Activated T-cell treated with anti-CD3 and anti-CD28 coated beads, Interleukin-2, amount 50 U/mL, for 72 hours (primary cell): Measurements from ENCODE around the gene NPAS1. TPM values are rescaled to one million over a fixed set of nuclear protein-coding genes. Genes with fewer than 3 reads are reported as not detected.
A peak's percentile ranks its signal among the peaks of the same experiment; 100 is the strongest.

Experiments
- ATAC-seq, 2 donors: fragments of 150-1000 bp; cut with Tn5 transposase; replicated peaks in 1 of 2; 2 replicates each; pipeline ENCODE4 v1.10.0; 2021; ENCODE audit warnings: moderate library complexity in 2 of 2, mild to moderate bottlenecking in 1 of 2
- DNase-seq, 2 donors: peaks; one replicate each; pipeline ENCODE4 v3.0.0; 2021 to 2022; ENCODE audit warnings: mixed read lengths in 1 of 2
- H3K27ac Mint-ChIP-seq: one replicate; pipeline ENCODE4 v1.8.0; 2022; ENCODE audit warnings: mild to moderate bottlenecking, moderate library complexity, mixed read lengths
- H3K27me3 Mint-ChIP-seq: one replicate; pipeline ENCODE4 v1.8.0; 2022; ENCODE audit warnings: low read depth, mixed read lengths
- H3K36me3 Mint-ChIP-seq, 2 donors: one replicate each; pipeline ENCODE4 v1.8.0; 2022; ENCODE audit warnings: mixed read lengths in 2 of 2, mild to moderate bottlenecking in 1 of 2; ENCODE audit not compliant: insufficient read depth in 2 of 2
- H3K4me1 Mint-ChIP-seq: one replicate; pipeline ENCODE4 v1.8.0; 2022; ENCODE audit warnings: low read depth, mixed read lengths
- H3K4me3 Mint-ChIP-seq, 2 donors: one replicate each; pipeline ENCODE4 v1.8.0; 2022; ENCODE audit warnings: mild to moderate bottlenecking in 2 of 2, mixed read lengths in 2 of 2, moderate library complexity in 2 of 2
- H3K9me3 Mint-ChIP-seq, 2 donors: one replicate each; pipeline ENCODE4 v1.8.0; 2022; ENCODE audit warnings: mixed read lengths in 2 of 2
- total RNA-seq, 2 donors: library from RNA; stranded (reverse); gene quantifications; one replicate each; pipeline ENCODE4 v1.2.3, GENCODE V29; 2022

The NPAS1 gene
- total RNA-seq, 2 donors from 2014 or later, result 0.55 to 1.1 TPM

DNA sequence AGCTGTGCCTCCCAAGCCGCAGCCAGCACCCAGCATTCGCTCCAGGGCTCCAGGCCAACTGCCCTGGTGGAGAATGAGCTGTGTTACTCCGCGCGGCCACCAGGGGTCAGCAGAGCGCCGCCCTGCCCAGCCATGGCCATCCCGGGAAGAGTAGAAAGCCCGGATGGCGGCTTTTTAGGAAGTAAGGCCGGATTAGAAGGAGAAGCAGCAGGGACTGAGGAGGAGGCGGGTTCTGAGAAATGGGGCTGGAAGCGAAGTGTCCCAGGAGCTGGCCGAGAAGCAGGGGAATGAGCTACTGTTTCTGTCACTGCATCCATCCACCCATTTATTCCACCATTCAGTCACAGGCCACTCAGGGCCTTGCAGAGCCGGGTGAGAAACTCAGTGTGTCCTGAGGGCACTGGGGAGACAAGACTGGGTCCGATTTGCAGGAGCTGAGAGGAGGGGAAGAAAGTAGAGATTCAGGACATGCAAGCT is 6.6 kb upstream of the NPAS1 start:
- Mint-ChIP-seq H3K27ac (peak overlapping the region; percentile 54), H3K9me3 (no peaks in the 10 kb centered on the region), H3K27me3 (no peaks in the 10 kb centered on the region), H3K36me3 (no peaks in the 10 kb centered on the region), H3K4me1 (peaks cover 12% of the 10 kb centered on the region), H3K4me3 (peak overlapping the region in 1 of 2 donors; percentile 48)
- DNase-seq (peak; percentile 63 to 76), ATAC-seq (peak; percentile 74 to 81)

DNA sequence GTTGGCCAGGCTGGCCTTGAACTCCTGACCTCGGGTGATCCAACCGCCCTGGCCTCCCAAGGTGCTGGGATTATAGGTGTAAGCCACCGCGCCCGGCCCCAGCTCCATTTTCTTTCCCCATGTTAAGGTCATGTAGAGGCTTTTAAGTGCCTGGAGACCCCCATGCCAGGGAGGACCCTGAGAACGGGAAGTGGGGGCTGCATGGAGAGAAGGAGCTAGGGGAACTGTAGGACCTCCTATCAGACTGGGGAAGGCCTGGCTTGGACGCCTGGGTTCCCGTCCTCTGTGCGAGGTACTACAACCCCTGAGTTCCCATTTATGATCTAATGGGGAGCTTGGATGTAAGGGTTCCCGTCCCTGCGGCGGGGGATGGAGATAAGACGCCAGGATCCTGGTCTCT is 714 bp upstream of the NPAS1 start:
- Mint-ChIP-seq H3K27ac (no peak overlapping the region), H3K9me3 (no peaks in the 10 kb centered on the region), H3K36me3 (peaks cover 0 to 2% of the 10 kb centered on the region in 2 donors), H3K27me3 (peaks cover 35% of the 10 kb centered on the region), H3K4me3 (peak overlapping the region; percentile 31 to 57), H3K4me1 (peaks cover 6% of the 10 kb centered on the region)
- DNase-seq, result no peak
- ATAC-seq, result no peak

DNA sequence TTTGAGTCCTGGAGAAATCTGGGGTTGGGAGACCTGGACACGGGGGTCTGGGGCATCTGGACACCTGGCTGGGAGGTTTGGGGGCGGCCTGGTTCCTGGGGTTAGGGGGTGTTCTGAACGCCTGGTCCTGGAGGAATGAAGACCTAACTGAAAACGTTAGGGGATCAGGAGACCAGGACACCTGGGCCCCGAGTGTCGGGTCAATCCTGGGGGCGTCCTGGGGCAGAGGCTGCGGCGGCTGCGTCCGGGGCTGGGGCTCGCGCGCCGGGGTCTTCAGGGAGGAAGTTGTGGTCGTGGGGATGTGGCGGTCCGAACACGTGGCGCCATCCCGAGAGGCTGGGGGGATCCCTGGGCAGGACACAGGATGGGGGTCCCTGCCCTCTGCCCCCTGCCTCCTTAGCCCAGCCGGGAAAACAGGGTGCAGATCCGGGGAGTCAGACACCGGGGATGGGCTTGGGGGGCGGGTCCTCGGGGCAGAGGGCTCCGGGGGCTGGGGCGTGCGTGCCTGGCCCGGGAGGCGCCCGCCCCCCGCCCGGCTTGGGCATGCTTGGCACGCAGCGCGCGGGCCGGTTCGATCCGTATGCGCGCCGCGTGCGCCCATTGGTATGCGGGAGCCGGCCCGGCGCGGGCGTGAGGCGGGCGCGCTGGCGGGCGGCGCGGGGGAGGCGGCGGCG is 632 bp downstream of the NPAS1 start:
- peaks cover 0 to 2% of the 10 kb centered on the region in 2 donors for H3K36me3 Mint-ChIP-seq
- peaks cover 41% of the 10 kb centered on the region for H3K27me3 Mint-ChIP-seq
- H3K4me3 Mint-ChIP-seq, result peak overlapping the region; percentile 62 to 65
- ATAC-seq (peak in 1 of 2 donors; percentile 42), DNase-seq (no peak)
- H3K4me1 Mint-ChIP-seq, result peaks cover 6% of the 10 kb centered on the region
- no peak overlapping the region for H3K27ac Mint-ChIP-seq
- H3K9me3 Mint-ChIP-seq, result no peaks in the 10 kb centered on the region

DNA sequence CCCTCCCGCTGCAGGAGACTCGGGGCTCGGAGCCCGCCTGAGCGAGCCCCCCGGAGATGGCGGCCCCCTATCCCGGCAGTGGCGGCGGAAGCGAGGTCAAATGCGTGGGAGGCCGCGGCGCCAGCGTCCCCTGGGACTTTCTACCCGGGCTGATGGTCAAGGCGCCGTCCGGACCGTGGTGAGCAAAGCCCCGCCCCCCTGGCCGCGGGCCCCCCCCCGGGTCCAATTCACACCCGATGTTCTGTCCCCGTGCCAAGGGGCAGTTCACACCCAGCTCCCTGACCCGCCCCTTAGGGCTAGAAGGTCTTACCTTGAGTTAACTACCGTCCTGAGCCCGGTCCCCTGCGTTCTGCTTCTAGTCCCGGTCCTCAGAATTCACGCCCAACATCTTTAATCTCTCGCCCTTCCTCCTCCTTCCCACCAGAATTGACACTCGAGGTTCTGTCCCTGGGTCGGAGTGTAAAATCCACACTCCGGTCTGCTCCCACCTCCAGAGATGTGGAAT is 1.4 kb downstream of the NPAS1 start:
- ATAC-seq (peak in 1 of 2 donors; percentile 19), DNase-seq (no peak)
- Mint-ChIP-seq H3K27ac (no peak overlapping the region), H3K36me3 (peaks cover 0 to 2% of the 10 kb centered on the region in 2 donors), H3K4me3 (peak overlapping the region; percentile 59 to 60), H3K4me1 (peaks cover 6% of the 10 kb centered on the region), H3K9me3 (no peaks in the 10 kb centered on the region), H3K27me3 (peaks cover 48% of the 10 kb centered on the region)

DNA sequence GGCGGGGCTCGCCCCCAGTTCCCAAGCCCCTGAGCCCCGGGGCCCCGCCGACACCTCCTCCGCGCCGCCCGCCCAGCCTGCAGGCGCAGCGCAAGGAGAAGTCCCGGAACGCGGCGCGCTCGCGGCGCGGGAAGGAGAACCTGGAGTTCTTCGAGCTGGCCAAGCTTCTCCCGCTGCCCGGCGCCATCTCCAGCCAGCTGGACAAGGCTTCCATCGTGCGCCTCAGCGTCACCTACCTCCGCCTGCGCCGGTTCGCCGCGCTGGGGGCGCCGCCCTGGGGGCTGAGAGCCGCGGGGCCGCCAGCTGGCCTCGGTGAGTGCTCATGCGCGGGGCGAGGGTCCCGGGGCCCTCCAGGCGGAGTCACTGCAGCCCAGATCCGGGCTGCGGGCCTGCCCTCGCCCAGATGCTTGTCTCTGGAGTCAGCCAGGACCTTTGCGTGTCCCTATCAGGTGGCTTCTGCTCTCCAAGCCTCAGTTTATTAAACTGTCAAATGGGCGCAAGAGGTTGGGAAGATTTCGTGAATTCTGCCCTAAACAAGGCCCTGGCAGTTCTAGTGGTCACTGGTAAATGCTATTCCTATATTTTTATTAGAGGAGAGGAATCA is 2.0 kb downstream of the NPAS1 start:
- Mint-ChIP-seq H3K27ac (no peak overlapping the region), H3K9me3 (no peaks in the 10 kb centered on the region), H3K4me1 (peaks cover 6% of the 10 kb centered on the region), H3K36me3 (peaks cover 0 to 2% of the 10 kb centered on the region in 2 donors), H3K4me3 (peak overlapping the region; percentile 27 to 59), H3K27me3 (peaks cover 54% of the 10 kb centered on the region)
- ATAC-seq (no peak), DNase-seq (no peak)

DNA sequence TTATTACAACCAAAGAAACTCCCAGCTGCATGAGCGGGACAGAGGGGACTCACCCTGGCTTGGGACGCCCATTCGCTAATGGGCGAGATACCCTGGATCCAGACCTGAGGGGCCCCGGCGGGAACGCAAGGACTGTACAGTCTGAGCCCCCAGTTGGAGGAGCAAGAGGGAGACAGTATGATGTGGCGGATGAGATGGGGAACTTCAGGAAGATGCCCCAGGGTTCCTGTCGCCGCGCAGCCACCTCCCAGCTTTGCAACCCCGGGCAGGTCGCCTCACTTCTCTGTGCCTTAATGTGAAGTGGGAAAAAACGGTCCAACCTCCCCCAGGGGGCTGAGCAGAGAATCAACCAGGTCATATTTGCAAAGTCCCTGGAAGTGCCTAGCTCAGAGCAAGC is 2.5 kb downstream of the NPAS1 start:
- Mint-ChIP-seq H3K27ac (no peak overlapping the region), H3K4me1 (peaks cover 6% of the 10 kb centered on the region), H3K4me3 (peak overlapping the region in 1 of 2 donors; percentile 27), H3K36me3 (peaks cover 0 to 2% of the 10 kb centered on the region in 2 donors), H3K9me3 (no peaks in the 10 kb centered on the region), H3K27me3 (peaks cover 59% of the 10 kb centered on the region)
- DNase-seq (no peak), ATAC-seq (no peak)

DNA sequence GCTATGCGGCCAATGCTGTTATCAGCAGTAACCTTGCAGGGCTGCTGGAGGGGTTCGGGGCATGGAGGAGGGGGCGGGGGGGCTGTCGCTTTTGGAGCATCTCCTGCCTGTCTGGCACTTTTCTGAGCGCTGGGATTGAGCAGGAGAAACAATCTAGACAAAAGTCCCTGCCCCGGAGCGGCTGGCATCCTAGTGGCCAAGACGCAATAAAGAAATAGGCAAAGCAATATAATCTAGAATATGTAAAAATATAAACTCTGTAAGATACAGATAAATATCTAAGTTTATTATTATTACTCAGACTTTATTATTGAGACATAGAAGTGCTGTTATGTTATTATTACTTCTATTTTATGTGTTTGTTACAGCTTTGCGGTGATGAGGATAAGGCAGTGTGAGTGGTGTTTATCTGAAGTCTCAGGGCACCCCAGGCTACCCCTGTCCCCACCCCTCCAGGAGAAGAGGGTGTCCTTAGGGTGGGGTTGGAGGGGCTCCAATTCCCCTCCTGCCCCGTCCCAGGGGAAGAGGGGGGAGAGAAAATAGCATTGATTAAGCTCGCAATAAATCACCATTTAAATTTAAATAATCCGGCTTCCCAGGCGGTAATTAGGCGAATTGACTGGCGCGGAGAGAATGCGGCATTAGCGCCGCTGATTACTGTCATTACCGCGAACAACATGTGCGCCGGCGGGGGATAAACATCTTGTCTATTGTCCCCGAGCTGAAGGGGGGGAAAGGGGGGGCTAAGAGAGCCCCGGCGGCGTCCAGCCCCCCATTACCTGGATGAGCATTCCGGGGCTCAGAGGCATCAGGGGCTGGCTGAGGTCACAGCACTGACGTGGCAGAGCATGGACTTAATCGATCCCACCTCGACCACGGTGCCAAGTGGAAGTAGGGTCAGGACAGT is 3.2 kb downstream of the NPAS1 start:
- Mint-ChIP-seq H3K27me3 (peaks cover 64% of the 10 kb centered on the region), H3K9me3 (no peaks in the 10 kb centered on the region), H3K27ac (no peak overlapping the region), H3K4me1 (peaks cover 6% of the 10 kb centered on the region), H3K4me3 (peak overlapping the region in 1 of 2 donors; percentile 12), H3K36me3 (peaks cover 0 to 2% of the 10 kb centered on the region in 2 donors)
- DNase-seq (no peak), ATAC-seq (no peak)

DNA sequence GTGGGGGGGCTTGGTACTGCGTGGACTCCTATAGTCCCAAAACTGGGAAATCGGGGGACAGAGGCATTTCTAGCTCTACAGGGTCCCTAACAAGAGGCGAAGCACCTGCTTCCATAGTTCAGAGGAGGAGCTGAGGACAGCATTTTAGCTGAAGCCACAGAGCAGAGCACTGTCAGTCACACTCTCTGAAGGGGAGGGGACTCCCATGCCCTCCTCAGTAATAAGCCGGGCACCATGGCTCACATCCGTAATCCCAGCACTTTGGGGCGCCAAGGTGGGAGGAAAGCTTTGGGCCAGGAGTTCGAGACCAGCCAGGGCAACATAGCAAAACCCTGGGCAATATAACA is 3.8 kb downstream of the NPAS1 start:
- Mint-ChIP-seq H3K27me3 (peaks cover 67% of the 10 kb centered on the region), H3K4me3 (peak overlapping the region in 1 of 2 donors; percentile 12), H3K9me3 (no peaks in the 10 kb centered on the region), H3K4me1 (peaks cover 6% of the 10 kb centered on the region), H3K27ac (no peak overlapping the region), H3K36me3 (peaks cover 0 to 2% of the 10 kb centered on the region in 2 donors)
- no peak for DNase-seq
- no peak for ATAC-seq

DNA sequence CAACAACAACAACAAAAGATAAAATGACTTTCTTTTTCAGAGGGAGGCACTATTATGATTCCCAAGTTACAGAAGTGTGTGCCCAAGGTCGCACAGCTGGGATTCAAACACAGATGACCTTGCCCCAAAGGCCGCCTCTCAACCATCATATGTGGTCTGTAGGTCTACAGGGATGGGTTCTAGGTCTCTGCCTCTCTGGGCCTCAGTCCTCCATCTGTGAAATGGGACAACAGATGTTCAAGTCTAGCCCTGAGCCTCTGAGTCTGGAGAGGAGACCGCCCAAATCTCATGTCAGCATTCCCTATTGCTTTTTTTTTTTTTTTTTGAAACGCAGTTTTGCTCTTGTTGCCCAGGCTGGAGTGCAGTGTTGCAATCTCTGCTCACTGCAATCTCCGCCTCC is 4.9 kb downstream of the NPAS1 start:
- DNase-seq (no peak), ATAC-seq (no peak)
- no peak overlapping the region for H3K4me3 Mint-ChIP-seq
- H3K9me3 Mint-ChIP-seq, result no peaks in the 10 kb centered on the region
- H3K27ac Mint-ChIP-seq, result no peak overlapping the region
- H3K27me3 Mint-ChIP-seq, result peaks cover 60% of the 10 kb centered on the region
- peaks cover 0 to 2% of the 10 kb centered on the region in 2 donors for H3K36me3 Mint-ChIP-seq
- H3K4me1 Mint-ChIP-seq, result peaks cover 6% of the 10 kb centered on the region

DNA sequence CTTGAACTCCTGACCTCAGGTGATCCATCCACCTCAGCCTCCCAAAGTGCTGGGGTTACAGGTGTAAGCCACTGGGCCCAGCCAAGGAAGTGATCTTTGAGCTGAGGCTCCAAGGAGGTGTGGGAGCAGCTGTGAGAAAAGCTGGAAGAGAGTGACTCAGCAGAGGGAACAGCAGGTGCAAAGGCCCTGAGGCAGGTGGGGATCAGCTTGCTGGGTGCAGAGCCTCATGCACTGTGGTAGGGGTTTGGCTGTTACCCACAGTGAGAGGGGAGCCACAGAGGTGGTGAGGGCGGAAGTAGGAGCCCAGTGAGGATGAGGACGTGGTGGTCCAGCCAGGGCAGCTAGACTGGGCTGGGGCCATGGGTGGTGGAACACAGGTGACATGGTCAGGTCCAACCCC is 6.5 kb downstream of the NPAS1 start:
- peak in 1 of 2 donors; percentile 35 for ATAC-seq
- peaks cover 70% of the 10 kb centered on the region for H3K27me3 Mint-ChIP-seq
- H3K27ac Mint-ChIP-seq, result no peak overlapping the region
- peaks cover 6% of the 10 kb centered on the region for H3K4me1 Mint-ChIP-seq
- no peak for DNase-seq
- H3K9me3 Mint-ChIP-seq, result no peaks in the 10 kb centered on the region
- H3K4me3 Mint-ChIP-seq, result no peak overlapping the region
- peaks cover 0 to 1% of the 10 kb centered on the region in 2 donors for H3K36me3 Mint-ChIP-seq

DNA sequence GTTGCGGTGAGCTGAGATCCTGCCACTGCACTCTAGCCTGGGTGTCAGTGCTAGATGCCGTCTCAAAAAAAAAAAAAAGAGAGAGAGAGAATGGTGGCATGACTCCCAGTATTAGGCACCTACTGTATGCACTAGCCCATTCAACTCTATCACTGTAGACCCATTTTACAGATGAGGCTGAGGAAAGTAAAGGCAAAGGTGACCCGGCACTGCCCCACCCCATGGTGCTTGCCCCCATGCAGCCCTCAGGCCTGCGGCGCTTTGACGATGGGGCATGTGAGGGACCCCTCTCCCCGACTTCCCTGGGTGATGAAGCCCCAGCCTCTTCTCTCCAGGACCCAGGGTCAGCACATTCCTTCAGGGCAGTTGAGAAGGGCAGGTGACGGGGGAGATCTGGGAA is 7.3 kb downstream of the NPAS1 start:
- no peaks in the 10 kb centered on the region for H3K36me3 Mint-ChIP-seq
- no peak overlapping the region for H3K27ac Mint-ChIP-seq
- ATAC-seq (no peak), DNase-seq (no peak)
- peaks cover 8% of the 10 kb centered on the region for H3K4me1 Mint-ChIP-seq
- no peak overlapping the region for H3K4me3 Mint-ChIP-seq
- peaks cover 69% of the 10 kb centered on the region for H3K27me3 Mint-ChIP-seq
- H3K9me3 Mint-ChIP-seq, result no peaks in the 10 kb centered on the region

DNA sequence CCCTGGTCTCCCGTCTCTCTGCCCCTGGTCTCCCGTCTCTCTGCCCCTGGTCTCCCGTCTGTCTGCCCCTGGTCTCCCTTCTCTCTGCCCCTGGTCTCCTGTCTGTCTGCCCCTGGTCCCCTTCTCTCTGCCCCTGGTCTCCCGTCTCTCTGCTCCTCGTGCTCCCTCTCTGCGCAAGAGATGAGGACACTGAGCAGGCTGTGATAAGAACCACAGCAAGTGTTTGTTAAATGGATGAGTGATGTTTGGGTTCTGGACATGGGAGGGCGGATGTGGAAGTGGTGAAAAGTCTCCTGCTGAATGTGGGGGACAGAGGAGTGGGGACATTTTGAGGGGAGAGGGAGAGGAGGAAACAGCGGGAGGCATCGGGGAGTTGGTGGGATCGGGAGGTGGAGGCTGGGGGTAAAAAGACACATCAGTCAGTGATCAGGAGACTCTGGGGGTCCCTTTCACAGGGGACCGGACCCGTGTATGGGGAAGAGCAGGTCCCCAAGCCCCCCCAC is 8.0 kb downstream of the NPAS1 start:
- peaks cover 16% of the 10 kb centered on the region for H3K4me1 Mint-ChIP-seq
- no peaks in the 10 kb centered on the region for H3K9me3 Mint-ChIP-seq
- no peak for DNase-seq
- no peak overlapping the region for H3K4me3 Mint-ChIP-seq
- H3K27ac Mint-ChIP-seq, result no peak overlapping the region
- H3K27me3 Mint-ChIP-seq, result peaks cover 64% of the 10 kb centered on the region
- H3K36me3 Mint-ChIP-seq, result no peaks in the 10 kb centered on the region
- no peak for ATAC-seq

DNA sequence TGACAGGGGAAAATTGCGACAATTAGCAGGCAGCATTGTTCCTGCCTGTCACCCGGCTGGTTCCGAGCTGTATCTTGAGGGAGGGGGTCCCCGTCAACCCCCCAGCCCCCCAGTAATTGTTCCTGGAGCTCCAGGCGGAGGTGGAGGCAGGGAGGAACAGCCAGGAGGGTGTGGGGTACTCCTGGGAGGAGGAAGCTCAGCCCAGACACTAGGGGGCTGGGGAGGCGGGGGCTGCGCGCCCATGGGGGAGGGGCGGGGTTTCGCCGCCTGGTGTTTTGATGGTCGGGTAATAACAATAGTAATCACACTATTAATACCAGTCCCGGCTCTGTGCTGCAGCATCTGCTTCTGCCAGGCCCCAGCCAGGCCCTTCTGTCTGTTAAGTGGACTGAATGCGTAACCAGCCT is 8.6 kb downstream of the NPAS1 start:
- DNase-seq (no peak), ATAC-seq (no peak)
- H3K4me1 Mint-ChIP-seq, result peaks cover 11% of the 10 kb centered on the region
- H3K36me3 Mint-ChIP-seq, result no peaks in the 10 kb centered on the region
- H3K9me3 Mint-ChIP-seq, result no peaks in the 10 kb centered on the region
- no peak overlapping the region for H3K4me3 Mint-ChIP-seq
- H3K27ac Mint-ChIP-seq, result no peak overlapping the region
- H3K27me3 Mint-ChIP-seq, result peaks cover 58% of the 10 kb centered on the region
